NCI-H187 (cell line): ENCODE data around the gene PSMB3.

Source experiments
- DNase-seq, 2 experiments: peaks; one replicate each; lab custom pipeline; 2025; lab: John Stamatoyannopoulos, UW

PSMB3 gene

DNA sequence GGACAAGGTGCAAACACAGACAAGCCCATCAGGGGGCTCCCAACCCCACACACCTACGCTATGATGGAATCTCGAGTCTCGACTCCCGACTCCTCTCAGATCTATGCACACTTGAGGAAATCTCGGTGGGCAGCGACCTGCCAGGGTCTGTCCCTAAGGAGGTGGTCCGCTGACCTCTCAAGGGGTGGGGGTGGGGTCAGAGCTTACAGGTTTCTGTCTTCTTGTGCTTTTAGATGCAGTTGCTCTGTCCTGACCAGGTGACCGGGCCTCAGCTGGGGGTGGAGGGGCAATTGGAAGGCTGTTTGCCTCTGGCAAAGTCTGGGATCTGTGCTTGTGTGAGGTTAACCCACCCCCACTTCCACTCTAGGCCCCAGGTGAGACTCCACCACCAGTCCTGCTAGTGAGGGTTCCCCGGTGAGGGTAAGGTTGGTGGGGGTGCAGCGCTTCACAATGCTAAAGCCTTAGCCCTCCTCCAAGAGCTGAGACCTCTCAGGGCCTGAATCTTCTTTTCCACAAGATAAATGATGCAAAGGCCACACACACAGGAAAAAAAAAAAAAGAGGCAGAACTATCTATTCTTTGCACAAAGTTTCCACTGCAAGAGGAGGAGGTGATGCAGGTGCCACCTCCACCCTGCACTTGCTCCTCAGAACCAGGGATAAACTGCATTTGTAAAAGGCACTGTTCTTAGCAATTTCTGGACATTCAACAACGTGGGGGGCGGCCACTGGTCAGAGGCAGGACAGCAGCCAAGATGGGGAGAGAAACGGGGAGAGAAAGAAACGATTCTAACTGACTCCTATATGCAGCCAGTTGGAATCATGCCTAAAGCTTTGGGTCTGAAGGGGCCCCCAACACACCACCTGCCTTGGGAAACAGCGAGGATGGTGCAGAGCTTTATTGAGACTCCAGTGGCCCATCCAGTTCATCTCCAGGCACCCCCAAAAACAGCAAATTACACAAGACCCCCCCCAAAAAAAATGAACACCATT is 18.3 kb upstream of the PSMB3 start:
- no peak for DNase-seq

GRCh38 chr17:38735161-38735997 is 17.2 kb upstream of the PSMB3 start:
- no peak for DNase-seq

DNA sequence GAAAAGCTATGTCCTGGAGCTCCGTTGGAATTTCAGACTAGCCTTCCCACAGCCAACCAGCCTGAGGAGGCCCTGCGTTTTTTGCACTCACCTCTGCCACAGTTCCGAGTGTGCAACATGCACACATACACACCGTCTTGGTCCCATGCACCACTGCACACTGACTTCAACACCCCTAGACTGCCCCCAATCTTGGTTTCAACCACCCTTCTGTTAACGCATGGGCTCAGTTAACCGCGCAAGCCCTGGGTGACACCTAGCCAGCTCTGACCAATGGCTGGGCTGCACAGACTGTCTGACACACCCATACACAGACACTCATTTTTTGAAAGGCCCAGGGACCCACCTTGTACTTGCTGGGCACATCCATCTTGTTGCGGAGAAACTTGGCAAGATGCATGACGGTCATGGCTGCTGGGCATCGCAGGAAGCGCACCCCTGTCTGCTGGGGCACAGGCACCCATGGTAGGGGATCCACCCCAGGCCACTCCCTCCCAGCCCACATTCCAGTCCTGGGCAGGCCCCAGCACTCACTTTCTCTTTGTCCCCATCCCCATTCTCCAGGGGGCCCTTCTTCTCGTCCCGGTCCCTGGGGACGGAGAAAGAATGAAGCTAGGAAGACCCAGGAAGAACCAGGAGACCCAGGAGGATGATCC is 14.4 kb upstream of the PSMB3 start:
- no peak for DNase-seq

- no peak for DNase-seq
Measured at GRCh38 chr17:38738686-38739085, 13.9 kb upstream of the PSMB3 start.

DNA sequence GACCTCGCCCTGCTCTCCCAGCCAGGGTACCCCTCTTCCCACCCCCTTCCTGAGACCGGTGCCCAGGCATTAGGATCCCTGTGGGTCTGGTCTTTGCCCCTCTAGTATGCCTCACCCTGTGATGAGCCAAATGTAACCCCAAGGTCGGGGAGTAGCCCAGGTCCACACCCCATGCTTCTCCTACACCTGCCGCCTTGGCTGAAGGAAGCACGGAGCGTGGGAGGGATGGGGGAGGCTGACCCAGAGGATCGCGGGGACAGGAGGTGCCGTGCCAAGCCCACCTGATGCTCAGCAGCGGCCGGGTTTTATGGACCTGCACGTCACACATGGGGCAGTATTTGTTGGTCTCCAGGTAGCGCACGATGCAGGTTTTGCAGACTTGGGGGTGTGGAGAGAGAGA is 13.2 kb upstream of the PSMB3 start:
- DNase-seq, result no peak

DNA sequence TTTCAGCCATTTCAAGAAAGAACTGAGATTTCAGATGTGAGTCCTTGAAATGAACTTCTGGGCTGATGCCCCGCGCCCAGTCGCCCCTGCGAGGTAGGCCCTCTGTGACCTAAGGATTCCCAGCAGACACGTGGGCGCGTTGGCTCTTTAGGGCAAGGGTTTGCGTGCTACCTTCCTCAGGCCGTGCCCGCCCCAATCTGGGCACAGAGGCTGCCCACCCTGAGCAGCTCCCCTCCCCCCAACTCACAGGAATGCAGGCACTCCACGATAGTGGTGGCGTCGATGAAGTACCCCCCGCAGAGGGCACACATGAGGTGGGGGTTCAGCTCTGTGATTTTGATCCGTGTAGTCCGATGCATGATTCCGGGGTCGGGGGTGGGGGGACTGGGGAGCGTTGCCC is 12.5 kb upstream of the PSMB3 start:
- no peak for DNase-seq

DNA sequence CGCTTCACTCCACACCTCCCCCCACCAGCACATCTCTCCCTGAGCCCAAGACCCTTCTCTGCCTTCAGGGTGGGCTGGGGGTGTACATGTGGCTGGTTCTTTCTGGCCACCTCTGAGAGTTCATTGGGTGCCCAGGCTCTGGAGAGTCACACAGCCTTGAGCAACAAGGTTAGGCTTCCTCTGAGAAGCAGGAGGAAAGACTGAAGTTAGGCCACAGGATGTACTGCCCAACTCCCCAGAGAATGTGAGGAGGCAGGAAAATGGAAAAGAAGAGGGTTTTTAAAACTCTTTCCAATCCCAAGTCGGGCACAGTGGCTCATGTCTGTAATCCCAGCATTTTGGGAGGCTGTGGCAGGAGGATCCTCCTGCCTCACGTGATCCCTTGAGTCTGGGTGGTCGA is 11.7 kb upstream of the PSMB3 start:
- no peak for DNase-seq

GRCh38 chr17:38741461-38741860 is 11.1 kb upstream of the PSMB3 start:
- no peak for DNase-seq

DNA sequence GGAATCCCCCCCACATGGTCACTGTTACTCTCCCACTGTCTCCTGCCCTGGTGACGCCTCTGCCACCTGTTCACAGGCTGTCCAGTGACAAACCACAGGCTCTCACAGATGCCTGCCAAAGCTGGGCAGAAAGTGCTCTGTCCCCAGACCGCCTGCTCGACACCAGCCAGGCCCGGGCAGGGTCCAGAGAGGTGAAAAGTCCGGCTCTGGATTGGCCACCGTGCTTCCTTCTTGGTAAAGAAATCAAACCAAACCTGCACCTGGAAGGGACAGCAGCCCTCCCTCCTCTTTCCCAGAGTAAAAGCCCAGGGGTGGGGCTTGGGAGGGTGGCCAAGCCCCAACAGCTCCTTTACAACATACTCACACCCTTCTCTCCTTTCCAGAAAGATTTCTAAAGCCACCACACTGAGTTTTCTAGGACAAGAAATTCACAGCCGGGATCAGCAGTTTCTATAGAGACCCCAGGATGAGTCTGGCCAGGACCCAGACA is 10.6 kb upstream of the PSMB3 start:
- no peak for DNase-seq

DNA sequence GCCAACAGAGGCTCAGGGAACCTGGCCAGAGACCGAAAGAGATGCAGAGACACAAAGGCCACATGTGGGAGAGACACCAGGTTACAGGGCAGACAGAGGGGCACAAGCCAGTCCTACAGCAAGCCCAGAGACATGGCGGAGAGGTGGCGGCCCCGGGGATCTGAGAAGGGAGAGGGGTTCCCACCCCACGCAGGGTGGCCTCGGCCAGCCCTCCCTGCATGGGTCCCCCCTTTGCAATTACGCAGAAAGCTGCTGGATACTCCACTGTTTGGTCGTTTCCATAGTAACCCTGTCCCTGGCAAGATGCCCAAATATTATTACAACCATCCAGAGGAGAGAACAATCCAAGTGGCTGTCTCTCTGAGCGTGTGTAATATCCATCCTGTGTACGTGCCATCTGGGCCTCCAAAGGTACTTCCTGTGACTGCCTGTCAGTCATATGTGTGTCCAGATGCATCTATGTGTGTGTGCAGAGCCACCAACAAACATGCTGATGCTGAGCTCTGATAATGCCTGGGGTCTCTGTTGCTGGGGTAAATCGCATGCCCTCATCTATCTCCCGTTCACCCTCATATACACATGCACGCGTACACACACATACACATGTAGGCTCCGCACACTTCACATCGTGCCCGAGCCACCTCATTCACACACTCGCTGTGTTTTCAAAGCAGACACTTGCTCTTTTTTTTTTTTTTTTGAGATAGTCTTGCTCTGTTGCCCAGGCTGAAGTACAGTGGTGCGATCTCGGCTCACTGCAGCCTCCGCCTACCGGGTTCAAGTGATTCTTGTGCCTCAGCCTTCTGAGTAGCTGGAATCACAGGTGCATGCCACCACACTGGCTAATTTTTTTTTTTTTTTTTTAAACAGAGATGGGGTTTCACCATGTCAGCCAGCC is 9.9 kb upstream of the PSMB3 start:
- no peak for DNase-seq

GRCh38 chr17:38743556-38744171 is 8.9 kb upstream of the PSMB3 start:
- DNase-seq, result no peak

DNA sequence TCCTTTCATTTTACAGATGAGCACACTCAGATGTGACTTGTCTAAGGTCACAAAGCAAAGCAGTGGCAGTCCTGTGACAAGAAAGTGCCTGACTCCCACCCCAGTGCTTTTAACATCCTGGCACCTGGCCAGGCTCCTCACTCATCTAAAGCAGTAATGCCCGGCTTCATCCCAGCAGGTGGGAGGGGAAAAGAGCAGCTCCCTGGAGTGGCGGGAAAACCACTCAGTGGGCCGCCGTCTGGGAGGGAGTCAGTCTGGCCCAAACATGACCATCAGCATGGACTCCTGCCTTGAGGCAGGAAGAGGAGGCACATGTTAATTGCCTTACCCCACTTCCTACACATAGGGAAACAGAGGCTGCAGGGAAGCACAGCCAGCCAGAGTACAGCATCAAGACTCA is 7.0 kb upstream of the PSMB3 start:
- peak; percentile 86 to 88 for DNase-seq

GRCh38 chr17:38746004-38746848 is 6.3 kb upstream of the PSMB3 start:
- DNase-seq, result no peak

- DNase-seq, result no peak
Measured at GRCh38 chr17:38746849-38747462, 5.6 kb upstream of the PSMB3 start.

DNA sequence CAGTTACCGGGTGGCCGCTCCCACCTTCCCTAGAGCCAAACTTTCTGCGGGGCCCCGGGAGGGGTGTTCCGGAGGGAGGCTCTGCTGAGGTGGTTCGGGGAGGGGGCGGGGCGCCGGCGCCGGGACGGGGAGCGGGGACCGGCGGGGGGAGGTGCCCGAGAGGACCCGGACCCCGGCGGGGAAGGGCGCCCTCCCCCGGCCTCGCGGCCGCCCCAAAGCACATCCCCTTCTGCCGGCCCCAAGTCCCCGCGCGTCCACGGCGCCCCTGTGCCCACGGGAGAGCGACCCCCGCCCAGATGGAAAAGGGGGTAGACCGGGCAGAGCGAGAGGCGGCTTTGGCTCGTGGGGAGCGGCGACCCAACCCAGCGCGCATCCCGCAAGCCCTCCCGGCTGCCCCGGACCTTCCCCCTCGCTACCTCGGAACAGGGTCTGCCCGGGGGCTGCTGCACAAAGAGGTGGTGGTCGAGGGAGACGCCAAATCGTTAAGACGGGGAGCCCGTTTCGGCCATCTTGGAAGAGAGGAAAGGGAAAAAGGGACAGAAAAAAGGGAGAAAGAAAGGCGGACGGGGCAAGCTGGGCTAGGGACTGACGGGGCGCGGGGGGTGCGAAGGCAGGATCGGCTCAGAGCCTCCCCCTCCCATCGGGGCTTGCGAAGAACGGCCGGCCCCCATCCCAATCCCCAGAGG is 4.9 kb upstream of the PSMB3 start:
- DNase-seq, result no peak

GRCh38 chr17:38748149-38748891 is 4.2 kb upstream of the PSMB3 start, which contains the start of gene PCGF2:
Gene PCGF2, minus strand, starts transcription at chr17:38748336. Its CDS starts 7,934 bp downstream, at chr17:38740402.
- DNase-seq, result peak; percentile 88 to 89

- DNase-seq, result no peak
Measured at GRCh38 chr17:38748892-38749222, 3.7 kb upstream of the PSMB3 start.
